HL-60 (cell line): Measurements from ENCODE around the gene BAG5.

Source experiments
- DNase-seq, 2 experiments: peaks; one replicate each; pipeline ENCODE4 v3.0.0-alpha.2; 2010 to 2020; ENCODE audit warnings: low read depth in 1 of 2, low spot score in 1 of 2
- H3K27ac ChIP-seq: fragments of 250-450 bp; sonication (Bioruptor Pico); replicated peaks from 2 replicates; pipeline ENCODE4 v1.5.1; 2020; ENCODE audit warnings: mild to moderate bottlenecking, moderate library complexity
- H3K27me3 ChIP-seq: fragments of 250-450 bp; sonication (Bioruptor Pico); 2 replicates; pipeline ENCODE4 v1.5.1; 2021; ENCODE audit warnings: mild to moderate bottlenecking, moderate library complexity; ENCODE audit not compliant: insufficient read depth, poor library complexity, severe bottlenecking
- H3K4me3 ChIP-seq: replicated peaks from 2 replicates; pipeline ENCODE4 v1.5.1; 2011; ENCODE audit warnings: mild to moderate bottlenecking, control low read depth, low read length; ENCODE audit not compliant: insufficient read depth
- CTCF ChIP-seq: IDR thresholded peaks from one replicate; pipeline ENCODE4 v1.5.1; 2011; ENCODE audit warnings: low read length, control low read depth, inconsistent platforms; ENCODE audit not compliant: insufficient read depth
- GABPA ChIP-seq: IDR thresholded peaks from 2 replicates; pipeline ENCODE4 v1.6.1; 2012; ENCODE audit warnings: low read depth
- POLR2AphosphoS5 ChIP-seq: IDR thresholded peaks from 2 replicates; pipeline ENCODE4 v1.6.1; 2012; ENCODE audit warnings: low read depth
- REST ChIP-seq: IDR thresholded peaks from 2 replicates; pipeline ENCODE4 v1.6.1; 2012; ENCODE audit warnings: low read depth; ENCODE audit not compliant: insufficient replicate concordance
- SPI1 ChIP-seq: IDR thresholded peaks from 2 replicates; pipeline ENCODE4 v1.6.1; 2012; ENCODE audit warnings: low read depth, mild to moderate bottlenecking, borderline replicate concordance

Gene BAG5

GRCh38 chr14:103520657-103521437 is 41.6 kb downstream of the BAG5 start:
- peaks cover 17% of the 10 kb centered on the region for H3K27me3 ChIP-seq
- peak overlapping the region; percentile 35 for H3K4me3 ChIP-seq
- peak; percentile 32 for TF ChIP-seq CTCF
- peak; percentile 61; the same call in 1 of the 2 replicates for TF ChIP-seq SPI1
- no peak for TF ChIP-seq POLR2AphosphoS5
- TF ChIP-seq REST = no peak
- no peak overlapping the region for H3K27ac ChIP-seq
- peak; percentile 64 to 86 for DNase-seq

- TF ChIP-seq REST (no peak), CTCF (no peak)
- H3K27ac ChIP-seq = no peak overlapping the region
- DNase-seq = no peak
- peaks cover 17% of the 10 kb centered on the region for H3K27me3 ChIP-seq
- no peak overlapping the region for H3K4me3 ChIP-seq
These were observed 42.2 kb downstream of the BAG5 start for GRCh38 chr14:103520269-103520656.

GRCh38 chr14:103519837-103520212 is 42.6 kb downstream of the BAG5 start:
- peaks cover 17% of the 10 kb centered on the region for H3K27me3 ChIP-seq
- no peak for DNase-seq
- TF ChIP-seq CTCF (no peak), REST (no peak), GABPA (no peak), SPI1 (no peak), POLR2AphosphoS5 (no peak)
- no peak overlapping the region for H3K27ac ChIP-seq
- no peak overlapping the region for H3K4me3 ChIP-seq
